Renal cortical epithelial cell (primary cell): ENCODE measurements around the gene LRRC27. TPM values are rescaled to one million over a fixed set of nuclear protein-coding genes. Genes with fewer than 3 reads are reported as not detected.

ENCODE experiments used
- DNase-seq: peaks from one replicate; pipeline ENCODE4 v3.0.0-alpha.2; 2011; ENCODE audit warnings: low read depth
- total RNA-seq: library from RNA; depleted of rRNA; stranded (reverse); fragments of >200 nt; gene quantifications from 2 replicates; pipeline ENCODE4 v1.2.3, GENCODE V29; 2014

Gene LRRC27
- total RNA-seq, 1 donor from 2014 or later: 16.4 TPM

GRCh38 chr10:132390921-132391675 is 59.1 kb downstream of the LRRC27 start:
- no peak for DNase-seq

GRCh38 chr10:132391676-132392020 is 59.7 kb downstream of the LRRC27 start:
- no peak for DNase-seq

- no peak for DNase-seq
These were observed 60.3 kb downstream of the LRRC27 start for GRCh38 chr10:132392184-132392800.

GRCh38 chr10:132392811-132393694 is 61.1 kb downstream of the LRRC27 start:
- DNase-seq: peak; percentile 29

GRCh38 chr10:132393695-132394181 is 61.7 kb downstream of the LRRC27 start:
- DNase-seq: no peak

- DNase-seq: no peak
These were observed 62.3 kb downstream of the LRRC27 start for GRCh38 chr10:132394201-132394811.

- DNase-seq: no peak
These were observed 63.1 kb downstream of the LRRC27 start for GRCh38 chr10:132394936-132395703.

- DNase-seq: no peak
These were observed 63.9 kb downstream of the LRRC27 start for GRCh38 chr10:132395704-132396493.

GRCh38 chr10:132396494-132397035 is 64.6 kb downstream of the LRRC27 start:
- no peak for DNase-seq

GRCh38 chr10:132397036-132397541 is 65.1 kb downstream of the LRRC27 start, which contains the start of gene PWWP2B:
Gene PWWP2B (plus strand): TSS chr10:132397200. CDS start chr10:132397227, 27 bp downstream.
- DNase-seq: no peak

GRCh38 chr10:132397671-132398565 is 65.9 kb downstream of the LRRC27 start:
- peak; percentile 16 for DNase-seq

GRCh38 chr10:132398566-132398991 is 66.6 kb downstream of the LRRC27 start:
- no peak for DNase-seq

- no peak for DNase-seq
These were observed 67.4 kb downstream of the LRRC27 start for GRCh38 chr10:132399117-132400035.

- no peak for DNase-seq
These were observed 68.1 kb downstream of the LRRC27 start for GRCh38 chr10:132400041-132400546.

- no peak for DNase-seq
These were observed 68.7 kb downstream of the LRRC27 start for GRCh38 chr10:132400547-132401151.

- no peak for DNase-seq
These were observed 69.6 kb downstream of the LRRC27 start for GRCh38 chr10:132401401-132402118.
